HCT116 (cell line): ENCODE data around the gene HNF1B. TPM values are rescaled to one million over a fixed set of nuclear protein-coding genes. Genes with fewer than 3 reads are reported as not detected.

Source experiments
- ATAC-seq: fragments of 200-7000 bp; cut with Tn5 transposase; 2 replicates; pipeline ENCODE4 v1.9.1; 2020; ENCODE audit warnings: mild to moderate bottlenecking, moderate library complexity
- BruUV-seq: library from RNA; stranded (reverse); fragments of 400-500 nt; replicated peaks from 2 replicates; lab custom pipeline; 2021; lab: Mats Ljungman, UMichigan
- CTCF ChIA-PET: fragments of 300-600 bp; sonication (Branson Sonifier 250); formaldehyde crosslinking; loops from one replicate; lab custom pipeline; 2021; ENCODE audit warnings: antibody characterized with exemption; lab: Charles Lee
- POLR2A ChIA-PET: fragments of 300-600, 350-600 bp; sonication (Branson Sonifier 250); formaldehyde crosslinking; loops from one replicate; lab custom pipeline; 2021; ENCODE audit warnings: antibody characterized with exemption; lab: Charles Lee
- RAD21 ChIA-PET, 2 experiments: fragments of 300-600 bp; sonication (Branson Sonifier 250); formaldehyde crosslinking; loops; one replicate each; lab custom pipeline; 2023; ENCODE audit warnings: low total read pairs in 2 of 2; ENCODE audit not compliant: uncharacterized antibody in 2 of 2, unreplicated experiment in 2 of 2, low non-redundant PET in 1 of 2; lab: Charles Lee
- DNase-seq: peaks from one replicate; pipeline ENCODE4 v3.0.0-alpha.2; 2010; ENCODE audit warnings: low read depth, low spot score
- H2AFZ ChIP-seq: fragments of 200-600 bp; shearing (Covaris generic), sonication (generic); 2 replicates; pipeline ENCODE4 v1.6.1; 2017; ENCODE audit warnings: low read depth, mixed run types, mixed read lengths, antibody characterized with exemption, low read length; ENCODE audit not compliant: poor library complexity, severe bottlenecking
- H3K27ac ChIP-seq: 2 replicates; pipeline ENCODE4 v1.5.1; 2012; ENCODE audit warnings: low read depth, low read length
- H3K27me3 ChIP-seq: fragments of 200-600 bp; sonication (generic); 2 replicates; pipeline ENCODE4 v1.6.1; 2016; ENCODE audit warnings: mixed run types, low read length, mixed read lengths; ENCODE audit not compliant: insufficient read depth
- H3K36me3 ChIP-seq, 2 experiments: fragments of 200-500 bp in 1 of 2; fragments of 200-600 bp in 1 of 2; sonication (Bioruptor generic) in 1 of 2; sonication (generic) in 1 of 2; 2 replicates each; pipeline versions ENCODE4 v1.5.1 to v1.6.1; 2014 to 2016; ENCODE audit warnings: low read length in 2 of 2, inconsistent platforms in 1 of 2, mixed read lengths in 1 of 2, mixed run types in 1 of 2; ENCODE audit not compliant: insufficient read depth in 2 of 2, control insufficient read depth in 1 of 2
- H3K4me1 ChIP-seq, 2 experiments: fragments of 200-600 bp in 1 of 2; sonication (generic) in 1 of 2; 2 replicates each; pipeline versions ENCODE4 v1.5.1 to v1.6.1; 2012 to 2017; ENCODE audit warnings: low read length in 2 of 2, inconsistent platforms in 1 of 2, mild to moderate bottlenecking in 1 of 2, mixed read lengths in 1 of 2, mixed run types in 1 of 2, moderate library complexity in 1 of 2; ENCODE audit not compliant: insufficient read depth in 2 of 2, control insufficient read depth in 1 of 2
- H3K4me2 ChIP-seq: fragments of 200-600 bp; sonication (generic); 2 replicates; pipeline ENCODE4 v1.6.1; 2017; ENCODE audit warnings: mixed run types, low read length, mixed read lengths
- H3K4me3 ChIP-seq, 2 experiments: fragments of 200-600 bp in 1 of 2; sonication (generic) in 1 of 2; replicated peaks in 1 of 2; 2 replicates each; pipeline ENCODE4 v1.5.1; 2011 to 2016; ENCODE audit warnings: low read length in 2 of 2, control low read depth in 1 of 2, low read depth in 1 of 2, mild to moderate bottlenecking in 1 of 2, mixed read lengths in 1 of 2, mixed run types in 1 of 2
- H3K79me2 ChIP-seq: fragments of 200-600 bp; sonication (generic); 2 replicates; pipeline ENCODE4 v1.6.1; 2017; ENCODE audit warnings: mild to moderate bottlenecking, mixed run types, low read length, moderate library complexity, mixed read lengths; ENCODE audit not compliant: insufficient read depth
- H3K9ac ChIP-seq: fragments of 200-600 bp; sonication (generic); 2 replicates; pipeline ENCODE4 v1.6.1; 2016; ENCODE audit warnings: low read length, mixed read lengths
- H3K9me2 ChIP-seq: fragments of 200-600 bp; sonication (generic), shearing (Covaris generic); 2 replicates; pipeline ENCODE4 v1.6.1; 2017; ENCODE audit warnings: mixed run types, mild to moderate bottlenecking, moderate library complexity; ENCODE audit not compliant: insufficient read depth
- H3K9me3 ChIP-seq, 2 experiments: fragments of 200-500 bp in 1 of 2; fragments of 200-600 bp in 1 of 2; sonication (Bioruptor generic) in 1 of 2; sonication (generic) in 1 of 2; 2 replicates each; pipeline ENCODE4 v1.6.1; 2014 to 2017; ENCODE audit warnings: low read length in 2 of 2, mixed read lengths in 2 of 2, inconsistent platforms in 1 of 2, low read depth in 1 of 2, mild to moderate bottlenecking in 1 of 2, mixed run types in 1 of 2, moderate library complexity in 1 of 2; ENCODE audit not compliant: control insufficient read depth in 1 of 2, insufficient read depth in 1 of 2
- H4K20me1 ChIP-seq: fragments of 200-600 bp; sonication (generic), shearing (Covaris generic); 2 replicates; pipeline ENCODE4 v1.6.1; 2017; ENCODE audit warnings: mixed run types, mild to moderate bottlenecking, moderate library complexity; ENCODE audit not compliant: insufficient read depth
- EGR1 ChIP-seq: IDR thresholded peaks from 2 replicates; pipeline ENCODE4 v1.6.1; 2012; ENCODE audit warnings: low read depth
- ELF1 ChIP-seq: IDR thresholded peaks from 2 replicates; pipeline ENCODE4 v1.6.1; 2012; ENCODE audit warnings: low read depth, borderline replicate concordance
- POLR2AphosphoS5 ChIP-seq: IDR thresholded peaks from 2 replicates; pipeline ENCODE4 v1.6.1; 2011; ENCODE audit warnings: mild to moderate bottlenecking, low read depth, low read length, moderate library complexity
- RAD21 ChIP-seq: IDR thresholded peaks from 2 replicates; pipeline ENCODE4 v1.6.1; 2012; ENCODE audit warnings: low read depth, mild to moderate bottlenecking
- SIN3A ChIP-seq: IDR thresholded peaks from 2 replicates; pipeline ENCODE4 v1.6.1; 2012; ENCODE audit warnings: low read depth
- SP1 ChIP-seq: IDR thresholded peaks from 2 replicates; pipeline ENCODE4 v1.6.1; 2012; ENCODE audit warnings: low read depth
- TCF7L2 ChIP-seq: IDR thresholded peaks from 2 replicates; pipeline ENCODE4 v1.7.0; 2011; ENCODE audit warnings: borderline replicate concordance, inconsistent platforms; ENCODE audit not compliant: insufficient read depth, insufficient read length; ENCODE audit errors: extremely low read depth
- ZNF274 ChIP-seq: fragments of 200-500 bp; sonication (Bioruptor generic); IDR thresholded peaks from 2 replicates; pipeline ENCODE4 v1.6.1; 2014; ENCODE audit warnings: mild to moderate bottlenecking, low read depth, low read length, inconsistent platforms
- intact Hi-C: fragments of 100-400 bp; cut with micrococcal nuclease; formaldehyde crosslinking; loops from 2 replicates; pipeline ENCODE4 v1.10.0; 2022
- total RNA-seq: library from RNA; stranded (reverse); gene quantifications from one replicate; pipeline ENCODE4 v1.2.1, GENCODE V29; 2021; ENCODE audit not compliant: unreplicated experiment
- TF ChIP-seq, protein P1 (sequence below): IDR thresholded peaks from 2 replicates; pipeline ENCODE4 v1.6.1; 2012; ENCODE audit warnings: low read depth

HNF1B gene
- total RNA-seq, 1 experiment from 2014 or later, result 3.6 TPM

DNA sequence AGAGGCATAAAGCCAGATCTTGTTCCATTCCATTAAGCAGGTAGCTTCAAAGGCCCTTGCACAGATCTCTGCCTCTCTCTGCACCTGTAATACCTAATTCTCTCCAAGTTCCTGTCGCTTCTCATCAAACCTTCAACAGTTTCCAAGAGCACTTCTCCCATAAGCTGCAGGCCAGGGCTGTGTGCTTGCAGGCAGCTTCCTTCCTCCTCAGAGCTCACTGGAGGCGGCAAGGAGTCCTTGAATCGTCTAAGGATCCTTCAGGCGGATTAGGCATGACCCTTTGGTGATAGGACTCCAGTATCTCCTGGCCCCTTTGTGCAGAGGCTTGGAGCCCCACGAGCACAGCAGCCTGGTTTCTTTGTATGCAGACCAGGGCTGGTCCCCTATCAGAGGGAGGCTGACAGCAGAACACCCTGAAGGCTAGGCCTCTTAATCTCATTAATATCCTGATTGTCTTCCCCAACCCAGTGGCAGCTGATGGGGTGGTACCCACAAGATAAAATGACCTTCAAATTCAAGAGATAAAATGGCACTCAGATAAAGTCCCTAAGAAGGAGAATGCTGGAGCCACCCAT is 19.8 kb downstream of the HNF1B start:
- Histone ChIP-seq H3K4me2 (no peak overlapping the region), H4K20me1 (no peaks in the 10 kb centered on the region), H3K4me3 (no peak overlapping the region), H3K27ac (no peak overlapping the region), H3K9me2 (no peaks in the 10 kb centered on the region)
- intact Hi-C loops, result no loop called here
- POLR2A ChIA-PET, result no interaction called here
- no peak for ATAC-seq
- no TSS peak for BruUV-seq
- TF ChIP-seq, protein P1, sequence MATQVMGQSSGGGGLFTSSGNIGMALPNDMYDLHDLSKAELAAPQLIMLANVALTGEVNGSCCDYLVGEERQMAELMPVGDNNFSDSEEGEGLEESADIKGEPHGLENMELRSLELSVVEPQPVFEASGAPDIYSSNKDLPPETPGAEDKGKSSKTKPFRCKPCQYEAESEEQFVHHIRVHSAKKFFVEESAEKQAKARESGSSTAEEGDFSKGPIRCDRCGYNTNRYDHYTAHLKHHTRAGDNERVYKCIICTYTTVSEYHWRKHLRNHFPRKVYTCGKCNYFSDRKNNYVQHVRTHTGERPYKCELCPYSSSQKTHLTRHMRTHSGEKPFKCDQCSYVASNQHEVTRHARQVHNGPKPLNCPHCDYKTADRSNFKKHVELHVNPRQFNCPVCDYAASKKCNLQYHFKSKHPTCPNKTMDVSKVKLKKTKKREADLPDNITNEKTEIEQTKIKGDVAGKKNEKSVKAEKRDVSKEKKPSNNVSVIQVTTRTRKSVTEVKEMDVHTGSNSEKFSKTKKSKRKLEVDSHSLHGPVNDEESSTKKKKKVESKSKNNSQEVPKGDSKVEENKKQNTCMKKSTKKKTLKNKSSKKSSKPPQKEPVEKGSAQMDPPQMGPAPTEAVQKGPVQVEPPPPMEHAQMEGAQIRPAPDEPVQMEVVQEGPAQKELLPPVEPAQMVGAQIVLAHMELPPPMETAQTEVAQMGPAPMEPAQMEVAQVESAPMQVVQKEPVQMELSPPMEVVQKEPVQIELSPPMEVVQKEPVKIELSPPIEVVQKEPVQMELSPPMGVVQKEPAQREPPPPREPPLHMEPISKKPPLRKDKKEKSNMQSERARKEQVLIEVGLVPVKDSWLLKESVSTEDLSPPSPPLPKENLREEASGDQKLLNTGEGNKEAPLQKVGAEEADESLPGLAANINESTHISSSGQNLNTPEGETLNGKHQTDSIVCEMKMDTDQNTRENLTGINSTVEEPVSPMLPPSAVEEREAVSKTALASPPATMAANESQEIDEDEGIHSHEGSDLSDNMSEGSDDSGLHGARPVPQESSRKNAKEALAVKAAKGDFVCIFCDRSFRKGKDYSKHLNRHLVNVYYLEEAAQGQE, result no peak
- no peak for TF ChIP-seq TCF7L2
- TF ChIP-seq SIN3A, result no peak
- no peak for TF ChIP-seq ZNF274
- TF ChIP-seq, all 23 proteins: peak for 0
- H3K9me3 ChIP-seq, result no peaks in the 10 kb centered on the region
- no peaks in the 10 kb centered on the region for H3K79me2 ChIP-seq
- no peak overlapping the region for H3K9ac ChIP-seq
- ChIA-PET RAD21 (no interaction called here), CTCF (interaction anchor here (1.8 kb wide), 1 partner anchor 46 kb away, joined by 4 read pairs; no protein-coding TSS in a partner anchor)
- H3K27me3 ChIP-seq, result no peaks in the 10 kb centered on the region
- H2AFZ ChIP-seq, result no peak overlapping the region
- no peak for DNase-seq
- H3K4me1 ChIP-seq, result no peaks in the 10 kb centered on the region
- H3K36me3 ChIP-seq, result no peaks in the 10 kb centered on the region

DNA sequence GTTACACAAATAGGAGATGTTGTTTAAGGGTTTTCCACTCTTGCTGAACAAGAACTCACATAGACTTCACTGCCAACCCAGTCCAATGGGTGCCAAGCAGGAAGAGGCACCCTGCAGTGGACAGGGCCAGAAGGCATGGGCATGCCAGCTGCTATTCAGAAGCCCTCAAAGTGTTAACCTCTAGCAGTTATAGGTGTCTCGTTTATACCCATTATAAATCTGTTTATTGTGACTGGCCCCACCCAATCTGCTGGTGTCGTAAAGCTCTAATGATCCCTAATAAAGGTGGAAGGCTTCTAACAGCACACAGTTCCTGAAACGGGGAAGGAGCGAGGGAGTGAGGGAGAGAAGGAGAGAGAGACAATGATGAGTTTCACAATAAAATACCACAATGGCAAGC is 23.9 kb downstream of the HNF1B start:
- no peaks in the 10 kb centered on the region for H3K9me2 ChIP-seq
- POLR2A ChIA-PET, result no interaction called here
- no peaks in the 10 kb centered on the region for H4K20me1 ChIP-seq
- ATAC-seq (no peak), DNase-seq (no peak)
- no peaks in the 10 kb centered on the region for H3K9me3 ChIP-seq
- H3K4me2 ChIP-seq, result no peak overlapping the region
- RAD21 ChIA-PET, result no interaction called here
- BruUV-seq, result no TSS peak
- H3K36me3 ChIP-seq, result no peaks in the 10 kb centered on the region
- no peak overlapping the region for H3K4me3 ChIP-seq
- H3K9ac ChIP-seq, result no peak overlapping the region
- no peaks in the 10 kb centered on the region for H3K27me3 ChIP-seq
- H3K79me2 ChIP-seq, result no peaks in the 10 kb centered on the region
- intact Hi-C loops, result no loop called here
- H3K27ac ChIP-seq, result no peak overlapping the region
- no peak overlapping the region for H2AFZ ChIP-seq
- CTCF ChIA-PET, result no interaction called here
- peaks cover 10 to 12% of the 10 kb centered on the region in 2 experiments for H3K4me1 ChIP-seq
- TF ChIP-seq POLR2AphosphoS5 (no peak), SP1 (no peak), EGR1 (no peak), ELF1 (no peak), RAD21 (no peak)
- TF ChIP-seq, protein P1, result no peak
